GM23248 (cell line): ENCODE results near the gene MAP3K10.

Experiments used
- EZH2 ChIP-seq: fragments of 200-600 bp; sonication (generic); IDR thresholded peaks from 2 replicates; pipeline ENCODE4 v1.6.1; 2018; ENCODE audit warnings: antibody characterized with exemption, mild to moderate bottlenecking; ENCODE audit not compliant: insufficient read depth, poor library complexity, severe bottlenecking
- EZH2phosphoT487 ChIP-seq: fragments of 200-600 bp; sonication (generic); IDR thresholded peaks from 2 replicates; pipeline ENCODE4 v1.6.1; 2018; ENCODE audit warnings: antibody characterized with exemption, moderate library complexity, mild to moderate bottlenecking, low read depth; ENCODE audit not compliant: insufficient read depth

- no peak for TF ChIP-seq EZH2
- TF ChIP-seq EZH2phosphoT487: no peak
Observed at GRCh38 chr19:40217027-40217810, 26.0 kb downstream of the MAP3K10 start.
